NCI-H1048 (cell line): ENCODE data around the gene CACFD1.

ENCODE experiments used
- DNase-seq: peaks from one replicate; lab custom pipeline; 2025; lab: John Stamatoyannopoulos, UW

Gene CACFD1

GRCh38 chr9:133464638-133465037 lies 4.9 kb downstream of the CACFD1 start:
- DNase-seq: no peak

GRCh38 chr9:133465984-133466383 lies 6.2 kb downstream of the CACFD1 start:
- no peak for DNase-seq

- DNase-seq: no peak
These were observed 7.3 kb downstream of the CACFD1 start for GRCh38 chr9:133467101-133467500.

- DNase-seq: no peak
These were observed 8.6 kb downstream of the CACFD1 start for GRCh38 chr9:133468374-133468773.

GRCh38 chr9:133468777-133469421 lies 9.1 kb downstream of the CACFD1 start:
- DNase-seq: no peak

GRCh38 chr9:133470427-133470924 lies 10.7 kb downstream of the CACFD1 start:
- no peak for DNase-seq

GRCh38 chr9:133470988-133471387 lies 11.2 kb downstream of the CACFD1 start:
- DNase-seq: no peak

GRCh38 chr9:133471551-133472276 lies 11.9 kb downstream of the CACFD1 start:
- no peak for DNase-seq

- DNase-seq: no peak
These were observed 12.5 kb downstream of the CACFD1 start for GRCh38 chr9:133472277-133472645.

- no peak for DNase-seq
These were observed 13.1 kb downstream of the CACFD1 start for GRCh38 chr9:133472753-133473378.

- DNase-seq: no peak
These were observed 14.0 kb downstream of the CACFD1 start for GRCh38 chr9:133473743-133474142.

- no peak for DNase-seq
These were observed 14.4 kb downstream of the CACFD1 start for GRCh38 chr9:133474215-133474614.

- DNase-seq: no peak
These were observed 15.1 kb downstream of the CACFD1 start for GRCh38 chr9:133474853-133475252.

GRCh38 chr9:133475292-133476012 lies 15.7 kb downstream of the CACFD1 start:
- DNase-seq: no peak

GRCh38 chr9:133476036-133476931 lies 16.5 kb downstream of the CACFD1 start:
- DNase-seq: no peak

- no peak for DNase-seq
These were observed 17.2 kb downstream of the CACFD1 start for GRCh38 chr9:133476941-133477340.

GRCh38 chr9:133477461-133477860 lies 17.7 kb downstream of the CACFD1 start:
- no peak for DNase-seq

GRCh38 chr9:133477992-133478850 lies 18.4 kb downstream of the CACFD1 start:
- no peak for DNase-seq

- DNase-seq: peak; percentile 35
These were observed 19.3 kb downstream of the CACFD1 start, which contains the start of gene SLC2A6 for GRCh38 chr9:133478851-133479711. Gene SLC2A6 (minus strand): TSS chr9:133479099. CDS start chr9:133479059, 40 bp downstream.
